H1 (cell line): ENCODE results near the gene FGFR2. TPM values are rescaled to one million over a fixed set of nuclear protein-coding genes. Genes with fewer than 3 reads are reported as not detected.

Experiments
- CTCF ChIA-PET: fragments of 300-600 bp; sonication (Branson Sonifier 250); formaldehyde crosslinking; loops from one replicate; lab custom pipeline; 2021; ENCODE audit not compliant: partially characterized antibody; lab: Charles Lee
- POLR2A ChIA-PET: fragments of 300-600 bp; sonication (Branson Sonifier 250); formaldehyde crosslinking; loops from one replicate; lab custom pipeline; 2021; ENCODE audit warnings: inconsistent platforms; ENCODE audit not compliant: partially characterized antibody; lab: Charles Lee
- DNase-seq, 2 experiments: peaks; one replicate each; pipeline versions ENCODE4 v3.0.0 to v3.0.0-alpha.2; 2010 to 2022; ENCODE audit warnings: low spot score in 2 of 2, low read depth in 1 of 2, mixed read lengths in 1 of 2
- FAIRE-seq: peaks from 2 replicates; lab custom pipeline; 2011; peaks lifted over from hg19 to GRCh38; lab: Jason Lieb, UNC
- H2AFZ ChIP-seq: 2 replicates; pipeline ENCODE4 v1.8.1; 2012; ENCODE audit warnings: low read length, inconsistent platforms
- H2AK5ac ChIP-seq: 2 replicates; pipeline ENCODE4 v1.6.1; 2013; ENCODE audit warnings: low read depth, low read length
- H2BK120ac ChIP-seq: replicated peaks from 2 replicates; pipeline ENCODE3; 2013; ENCODE audit warnings: low read depth, low read length, inconsistent platforms
- H2BK12ac ChIP-seq: 2 replicates; pipeline ENCODE4 v1.6.1; 2013; ENCODE audit warnings: low read depth, low read length
- H2BK15ac ChIP-seq: 2 replicates; pipeline ENCODE4 v1.6.1; 2013; ENCODE audit warnings: low read length
- H2BK20ac ChIP-seq: 2 replicates; pipeline ENCODE4 v1.6.1; 2013; ENCODE audit warnings: low read length
- H2BK5ac ChIP-seq: 2 replicates; pipeline ENCODE4 v1.6.1; 2013; ENCODE audit warnings: low read depth, low read length
- H3K14ac ChIP-seq: 2 replicates; pipeline ENCODE4 v1.6.1; 2013; ENCODE audit warnings: inconsistent platforms; ENCODE audit not compliant: insufficient read length
- H3K18ac ChIP-seq: 2 replicates; pipeline ENCODE4 v1.6.1; 2013; ENCODE audit warnings: low read length; ENCODE audit errors: extremely low read depth
- H3K23ac ChIP-seq: 2 replicates; pipeline ENCODE4 v1.6.1; 2013; ENCODE audit warnings: inconsistent platforms; ENCODE audit not compliant: insufficient read length
- H3K23me2 ChIP-seq: 2 replicates; pipeline ENCODE4 v1.6.1; 2013; ENCODE audit warnings: low read depth, low read length
- H3K27ac ChIP-seq: 2 replicates; pipeline ENCODE4 v1.6.1; 2011; ENCODE audit warnings: low read depth, low read length, inconsistent platforms
- H3K27me3 ChIP-seq, 4 experiments: replicated peaks in 1 of 4; 1 replicate in 1 of 4; 2 replicates in 3 of 4; pipeline versions ENCODE4 v1.6.1 to v1.8.1; 2011 to 2013; ENCODE audit warnings: low read length in 3 of 4, mild to moderate bottlenecking in 3 of 4, inconsistent platforms in 2 of 4, mixed read lengths in 2 of 4, moderate library complexity in 1 of 4; ENCODE audit not compliant: control insufficient read depth in 3 of 4, insufficient read depth in 3 of 4; ENCODE audit errors: extremely low read depth in 1 of 4
- H3K36me3 ChIP-seq, 4 experiments: 2 replicates each; pipeline versions ENCODE4 v1.6.1 to v1.8.1; 2011 to 2013; ENCODE audit warnings: mild to moderate bottlenecking in 4 of 4, low read length in 3 of 4, moderate library complexity in 2 of 4, control low read depth in 1 of 4, inconsistent platforms in 1 of 4; ENCODE audit not compliant: insufficient read depth in 4 of 4, control insufficient read depth in 2 of 4
- H3K4ac ChIP-seq: replicated peaks from 2 replicates; pipeline ENCODE3; 2013; ENCODE audit warnings: low read length, low read depth, mixed read lengths, inconsistent platforms; ENCODE audit not compliant: insufficient read length
- H3K4me1 ChIP-seq, 4 experiments: replicated peaks in 1 of 4; 1 replicate in 1 of 4; 2 replicates in 3 of 4; pipeline versions ENCODE4 v1.6.1 to v1.8.1; 2011 to 2013; ENCODE audit warnings: low read length in 3 of 4, inconsistent platforms in 2 of 4, mixed read lengths in 1 of 4; ENCODE audit not compliant: insufficient read depth in 4 of 4, control insufficient read depth in 3 of 4
- H3K4me2 ChIP-seq, 2 experiments: 2 replicates each; pipeline versions ENCODE4 v1.6.1 to v1.8.1; 2011 to 2013; ENCODE audit warnings: low read depth in 2 of 2, low read length in 2 of 2, control low read depth in 1 of 2, inconsistent platforms in 1 of 2, mild to moderate bottlenecking in 1 of 2; ENCODE audit not compliant: insufficient read depth in 1 of 2
- H3K4me3 ChIP-seq, 4 experiments: fragments of 200-600, 300-600 bp in 1 of 4; sonication (generic), shearing (Covaris generic), sonication (Bioruptor Twin) in 1 of 4; 2 replicates each; pipeline versions ENCODE4 v1.5.1 to v1.8.1; 2011 to 2016; ENCODE audit warnings: low read length in 4 of 4, low read depth in 3 of 4, control low read depth in 2 of 4, inconsistent platforms in 2 of 4, mild to moderate bottlenecking in 2 of 4, mixed read lengths in 1 of 4, moderate library complexity in 1 of 4; ENCODE audit not compliant: insufficient read depth in 2 of 4; ENCODE audit errors: extremely low read depth in 1 of 4
- H3K56ac ChIP-seq: replicated peaks from 2 replicates; pipeline ENCODE3; 2013; ENCODE audit warnings: low read depth, mild to moderate bottlenecking, mixed read lengths, low read length, inconsistent platforms; ENCODE audit not compliant: insufficient read length
- H3K79me1 ChIP-seq: 2 replicates; pipeline ENCODE4 v1.6.1; 2013; ENCODE audit warnings: low read depth, low read length, control low read depth
- H3K79me2 ChIP-seq, 2 experiments: 2 replicates each; pipeline versions ENCODE4 v1.6.1 to v1.8.1; 2012 to 2013; ENCODE audit warnings: low read length in 2 of 2, mild to moderate bottlenecking in 2 of 2, inconsistent platforms in 1 of 2; ENCODE audit not compliant: insufficient read depth in 2 of 2, control insufficient read depth in 1 of 2
- H3K9ac ChIP-seq, 4 experiments: replicated peaks in 1 of 4; 1 replicate in 1 of 4; 2 replicates in 3 of 4; pipeline versions ENCODE4 v1.6.1 to v1.8.1; 2011 to 2013; ENCODE audit warnings: low read depth in 3 of 4, low read length in 3 of 4, control low read depth in 2 of 4, mild to moderate bottlenecking in 2 of 4, moderate library complexity in 2 of 4, inconsistent platforms in 1 of 4; ENCODE audit errors: extremely low read depth in 1 of 4
- H3K9me3 ChIP-seq, 2 experiments: 2 replicates each; pipeline versions ENCODE4 v1.6.1 to v1.8.1; 2012 to 2013; ENCODE audit warnings: mild to moderate bottlenecking in 2 of 2, moderate library complexity in 2 of 2, control low read depth in 1 of 2, inconsistent platforms in 1 of 2, low read depth in 1 of 2, low read length in 1 of 2, mixed read lengths in 1 of 2; ENCODE audit not compliant: insufficient read depth in 2 of 2
- H4K20me1 ChIP-seq, 2 experiments: replicated peaks in 1 of 2; 2 replicates each; pipeline versions ENCODE3 to v1.8.1; 2011 to 2013; ENCODE audit warnings: inconsistent platforms in 2 of 2, low read length in 2 of 2, mild to moderate bottlenecking in 1 of 2; ENCODE audit not compliant: insufficient read depth in 2 of 2, control insufficient read depth in 1 of 2
- H4K5ac ChIP-seq: 2 replicates; pipeline ENCODE4 v1.6.1; 2013; ENCODE audit warnings: low read length, low read depth, mixed read lengths, inconsistent platforms; ENCODE audit not compliant: insufficient read length
- H4K8ac ChIP-seq: 2 replicates; pipeline ENCODE4 v1.8.0; 2013; ENCODE audit warnings: mild to moderate bottlenecking, moderate library complexity, low read length, inconsistent platforms; ENCODE audit not compliant: insufficient read depth; ENCODE audit errors: extremely low read depth
- H4K91ac ChIP-seq: replicated peaks from 2 replicates; pipeline ENCODE3; 2013; ENCODE audit warnings: low read length, mixed read lengths, inconsistent platforms; ENCODE audit not compliant: insufficient read length
- ASH2L ChIP-seq: fragments of 200-600, 300-600 bp; sonication (generic); IDR thresholded peaks from one replicate; pipeline ENCODE4 v1.7.1; 2017; ENCODE audit warnings: low read length
- BACH1 ChIP-seq: IDR thresholded peaks from 2 replicates; pipeline ENCODE4 v1.6.1; 2012; ENCODE audit warnings: low read length, improper control_type of control experiment
- CBX8 ChIP-seq: fragments of 300-800, 300-1000 bp; sonication (generic); IDR thresholded peaks from 2 replicates; pipeline ENCODE4 v1.7.1; 2016; ENCODE audit warnings: low read depth, low read length, borderline replicate concordance
- CHD1 ChIP-seq: IDR thresholded peaks from 2 replicates; pipeline ENCODE4 v1.6.1; 2012; ENCODE audit warnings: low read depth, low read length, improper control_type of control experiment
- CREB1 ChIP-seq: IDR thresholded peaks from 2 replicates; pipeline ENCODE4 v1.6.1; 2012; ENCODE audit warnings: inconsistent platforms
- EGR1 ChIP-seq: IDR thresholded peaks from 2 replicates; pipeline ENCODE4 v1.6.1; 2011; ENCODE audit warnings: low read depth, low read length, borderline replicate concordance
- EZH2 ChIP-seq: fragments of 200-600 bp; sonication (generic); IDR thresholded peaks from 2 replicates; pipeline ENCODE4 v1.7.1; 2012; ENCODE audit warnings: low read depth, mild to moderate bottlenecking, moderate library complexity, low read length, inconsistent platforms; ENCODE audit not compliant: severe bottlenecking
- KDM4A ChIP-seq: IDR thresholded peaks from one replicate; pipeline ENCODE4 v1.7.1; 2012; ENCODE audit warnings: low read depth, mild to moderate bottlenecking, moderate library complexity, low read length, inconsistent platforms; ENCODE audit not compliant: severe bottlenecking
- SIX5 ChIP-seq: IDR thresholded peaks from 2 replicates; pipeline ENCODE4 v1.6.1; 2011; ENCODE audit warnings: mild to moderate bottlenecking, low read depth, low read length
- SP1 ChIP-seq: IDR thresholded peaks from 2 replicates; pipeline ENCODE4 v1.6.1; 2011; ENCODE audit warnings: low read depth, low read length
- ZNF274 ChIP-seq: IDR thresholded peaks from 2 replicates; pipeline ENCODE4 v1.7.0; 2012; ENCODE audit warnings: low read length, borderline replicate concordance; ENCODE audit errors: extremely low read depth
- WGBS, 2 experiments: shearing (Covaris generic) in 1 of 2; methylation state at CpG; one replicate each; pipeline versions ENCODE4 v1.1.6 to v1.1.7; 2013 to 2015; ENCODE audit warnings: low lambda C conversion rate in 2 of 2, mixed read lengths in 2 of 2, inconsistent platforms in 1 of 2, low coverage in 1 of 2, missing lambda C conversion rate in 1 of 2; ENCODE audit not compliant: insufficient replicate concordance in 2 of 2, insufficient coverage in 1 of 2, insufficient read length in 1 of 2; ENCODE audit errors: extremely low coverage in 1 of 2, missing lambda C conversion rate in 1 of 2; 5-methylcytosine and 5-hydroxymethylcytosine counted together
- polyA plus RNA-seq, 7 experiments: library from polyadenylated mRNA; depleted of rRNA in 3 of 7; stranded (reverse) in 5 of 7; unstranded in 2 of 7; fragments of >200 nt in 5 of 7; fragments of 200-250 nt in 2 of 7; gene quantifications; 1 replicate in 5 of 7; 2 replicates in 1 of 7; 4 replicates in 1 of 7; pipeline versions ENCODE4 v1.2.1 to v1.2.3, GENCODE V29; 2011 to 2013; ENCODE audit warnings: missing spikeins in 2 of 7, mixed read lengths in 2 of 7
- total RNA-seq: library from RNA; stranded (reverse); fragmentation: NEBNext Ultra II Directional; extraction: Animal tissue kit (Norgen Biotek cat#: 25700); gene quantifications from 2 replicates; pipeline ENCODE4 v1.2.1, GENCODE V29; 2021
- TF ChIP-seq, protein P1 (sequence below): IDR thresholded peaks from 2 replicates; pipeline ENCODE4 v1.6.1; 2012; ENCODE audit warnings: low read length, inconsistent platforms

FGFR2 gene
- total and polyA plus RNA-seq, 2 of the 8 experiments (the other 6 are each of a cell fraction or from before 2014, with no cell fraction given): 50.2 to 81.2 TPM

DNA sequence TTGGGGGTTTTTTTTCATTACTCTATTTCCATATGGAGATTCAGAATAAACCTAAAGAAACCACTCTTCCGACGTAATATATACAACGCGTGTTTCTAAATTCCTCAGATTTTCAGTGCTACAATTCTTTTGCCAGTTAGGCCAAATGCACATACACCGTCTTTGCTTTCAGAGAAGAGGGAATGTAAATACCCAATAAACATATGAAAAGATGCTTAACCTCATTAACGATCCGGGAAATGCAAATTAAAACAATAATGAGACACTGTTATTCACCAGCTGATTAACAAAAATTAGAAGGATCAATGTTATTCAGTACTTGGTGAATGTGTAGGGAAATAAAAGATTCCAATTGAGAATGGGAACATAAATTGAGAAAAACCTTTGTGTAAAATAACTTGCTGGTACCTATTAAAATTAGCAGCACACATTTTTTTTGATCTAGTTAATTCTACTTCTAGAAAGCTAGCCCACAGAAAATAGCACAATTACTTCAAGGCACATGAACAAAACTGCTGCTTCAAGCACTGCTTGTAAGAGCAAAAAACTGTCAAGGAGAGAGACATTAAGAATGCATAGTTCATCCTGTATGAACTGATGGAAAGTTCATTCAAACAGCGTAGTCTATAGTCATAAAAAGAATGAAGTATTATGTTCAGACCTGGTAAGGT, 56.7 kb downstream of the FGFR2 start:
- Histone ChIP-seq H2BK15ac (no peak overlapping the region), H3K4me3 (peak overlapping the region in 1 of 4 experiments; percentile 38; a peak in 1 of 8 replicates), H3K27me3 (no peaks in the 10 kb centered on the region), H3K23me2 (no peaks in the 10 kb centered on the region), H3K36me3 (peaks cover 12 to 59% (median 32%) of the 10 kb centered on the region in 4 experiments), H3K14ac (no peak overlapping the region), H3K18ac (no peak overlapping the region), H3K9me3 (no peaks in the 10 kb centered on the region), H4K8ac (no peak overlapping the region), H4K20me1 (peaks cover 0 to 2% of the 10 kb centered on the region in 2 experiments), H2AK5ac (no peak overlapping the region), H3K9ac (no peak overlapping the region), H3K79me2 (peaks cover 6 to 76% of the 10 kb centered on the region in 2 experiments; a peak in 3 of 4 replicates), H3K4me2 (peak overlapping the region; percentile 49 to 51), H2BK20ac (no peak overlapping the region), H3K4ac (no peak overlapping the region), H3K4me1 (peaks cover 13 to 33% (median 30%) of the 10 kb centered on the region in 4 experiments), H2BK5ac (peak overlapping the region; percentile 46; the same call in 1 of the 2 replicates), H2BK120ac (peak overlapping the region; percentile 44), H3K23ac (no peak overlapping the region), H2AFZ (no peak overlapping the region), H3K56ac (no peak overlapping the region), H3K27ac (peak overlapping the region; percentile 1; the same call in 1 of the 2 replicates), H4K91ac (no peak overlapping the region), H3K79me1 (peaks cover 10% of the 10 kb centered on the region), H2BK12ac (no peak overlapping the region), H4K5ac (peak overlapping the region; percentile 12)
- ChIA-PET CTCF (interaction anchor here (1.2 to 2.3 kb wide), 2 partner anchors 44 to 51 kb away, joined by 5 to 6 read pairs; no protein-coding TSS in a partner anchor), POLR2A (interaction anchor here (1.0 to 2.8 kb wide), 4 partner anchors 12 to 58 kb away, joined by 3 to 7 read pairs (median 3); no protein-coding TSS in a partner anchor)
- no peak for DNase-seq
- WGBS, 2 experiments: 8% methylated on average over 8 of the region's 8 CpGs; no CpG with 5 or more reads in 1 of the 2 experiments
- FAIRE-seq: no peak
- TF ChIP-seq CBX8 (no peak), CREB1 (no peak), SP1 (no peak), BACH1 (no peak), KDM4A (no peak), CHD1 (no peak), EGR1 (no peak), SIX5 (no peak), ASH2L (no peak), EZH2 (no peak), ZNF274 (no peak)
- TF ChIP-seq, protein P1, sequence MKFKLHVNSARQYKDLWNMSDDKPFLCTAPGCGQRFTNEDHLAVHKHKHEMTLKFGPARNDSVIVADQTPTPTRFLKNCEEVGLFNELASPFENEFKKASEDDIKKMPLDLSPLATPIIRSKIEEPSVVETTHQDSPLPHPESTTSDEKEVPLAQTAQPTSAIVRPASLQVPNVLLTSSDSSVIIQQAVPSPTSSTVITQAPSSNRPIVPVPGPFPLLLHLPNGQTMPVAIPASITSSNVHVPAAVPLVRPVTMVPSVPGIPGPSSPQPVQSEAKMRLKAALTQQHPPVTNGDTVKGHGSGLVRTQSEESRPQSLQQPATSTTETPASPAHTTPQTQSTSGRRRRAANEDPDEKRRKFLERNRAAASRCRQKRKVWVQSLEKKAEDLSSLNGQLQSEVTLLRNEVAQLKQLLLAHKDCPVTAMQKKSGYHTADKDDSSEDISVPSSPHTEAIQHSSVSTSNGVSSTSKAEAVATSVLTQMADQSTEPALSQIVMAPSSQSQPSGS: no peak
